ENCODE results near the gene PRLR. TPM values are rescaled to one million over a fixed set of nuclear protein-coding genes. Genes with fewer than 3 reads are reported as not detected.

Gene PRLR
- total RNA-seq, 4 donors from 2014 or later, result 0.98 to 4.0 (median 1.6) TPM

DNA sequence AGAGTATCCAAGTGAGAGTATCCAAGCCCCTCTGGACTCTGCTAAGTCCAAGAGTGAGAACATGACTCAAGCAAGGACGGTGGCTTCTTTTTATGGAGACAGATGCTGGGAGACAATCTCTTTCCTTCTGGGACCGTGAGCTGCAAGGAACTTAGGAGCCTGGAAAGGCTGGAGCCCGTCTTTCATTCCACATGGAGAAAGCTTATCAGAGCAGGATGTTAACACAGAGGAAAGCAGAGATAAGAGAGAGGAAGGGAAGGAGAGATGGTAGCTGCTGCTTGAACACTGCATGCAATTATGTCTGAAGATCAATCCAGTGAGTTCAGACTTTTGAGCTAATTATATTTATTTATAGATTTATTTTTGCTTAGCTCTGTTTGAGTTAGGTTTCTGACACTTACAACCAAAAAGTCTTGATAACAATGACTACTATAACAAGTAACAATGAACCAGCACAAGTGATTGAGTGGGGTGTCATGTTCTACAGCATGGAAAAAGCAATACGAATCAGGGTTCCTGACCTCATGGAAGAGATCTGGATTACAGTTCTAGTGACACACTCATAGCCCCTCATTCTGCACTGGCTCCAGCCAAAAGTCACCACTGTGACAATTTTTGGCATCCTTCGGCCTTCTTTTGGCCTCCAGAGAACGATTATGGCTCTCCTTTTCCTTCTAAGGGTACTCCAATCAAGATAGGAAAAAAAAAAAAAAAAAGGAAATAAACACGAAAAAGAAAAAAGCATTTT lies 71.5 kb downstream of the PRLR start:
- TF ChIP-seq, protein P1, sequence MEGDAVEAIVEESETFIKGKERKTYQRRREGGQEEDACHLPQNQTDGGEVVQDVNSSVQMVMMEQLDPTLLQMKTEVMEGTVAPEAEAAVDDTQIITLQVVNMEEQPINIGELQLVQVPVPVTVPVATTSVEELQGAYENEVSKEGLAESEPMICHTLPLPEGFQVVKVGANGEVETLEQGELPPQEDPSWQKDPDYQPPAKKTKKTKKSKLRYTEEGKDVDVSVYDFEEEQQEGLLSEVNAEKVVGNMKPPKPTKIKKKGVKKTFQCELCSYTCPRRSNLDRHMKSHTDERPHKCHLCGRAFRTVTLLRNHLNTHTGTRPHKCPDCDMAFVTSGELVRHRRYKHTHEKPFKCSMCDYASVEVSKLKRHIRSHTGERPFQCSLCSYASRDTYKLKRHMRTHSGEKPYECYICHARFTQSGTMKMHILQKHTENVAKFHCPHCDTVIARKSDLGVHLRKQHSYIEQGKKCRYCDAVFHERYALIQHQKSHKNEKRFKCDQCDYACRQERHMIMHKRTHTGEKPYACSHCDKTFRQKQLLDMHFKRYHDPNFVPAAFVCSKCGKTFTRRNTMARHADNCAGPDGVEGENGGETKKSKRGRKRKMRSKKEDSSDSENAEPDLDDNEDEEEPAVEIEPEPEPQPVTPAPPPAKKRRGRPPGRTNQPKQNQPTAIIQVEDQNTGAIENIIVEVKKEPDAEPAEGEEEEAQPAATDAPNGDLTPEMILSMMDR (IDR thresholded peaks at IDR 0.05; ENCODE audit: low read depth), result no peak

DNA sequence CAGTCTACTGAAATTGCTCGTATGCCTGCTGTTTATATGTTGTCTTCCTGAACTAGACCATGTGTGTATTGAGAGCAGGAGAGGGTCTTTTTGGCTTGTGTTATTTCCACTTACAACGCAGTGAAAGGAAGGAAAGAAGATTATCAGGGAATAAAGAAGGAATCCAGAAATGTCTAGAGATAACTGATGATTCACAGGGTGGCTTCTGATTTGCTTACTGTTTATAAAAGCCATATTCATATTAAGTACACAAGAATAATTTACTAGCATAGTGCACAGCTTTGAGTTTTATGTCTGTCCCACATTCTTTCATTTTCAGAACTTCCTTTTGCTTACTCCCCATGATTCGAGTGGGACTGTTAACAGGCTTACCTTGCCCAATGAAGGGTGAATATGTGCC lies 72.1 kb downstream of the PRLR start:
- TF ChIP-seq, protein P1 (IDR thresholded peaks at IDR 0.05; ENCODE audit: low read depth), result no peak

DNA sequence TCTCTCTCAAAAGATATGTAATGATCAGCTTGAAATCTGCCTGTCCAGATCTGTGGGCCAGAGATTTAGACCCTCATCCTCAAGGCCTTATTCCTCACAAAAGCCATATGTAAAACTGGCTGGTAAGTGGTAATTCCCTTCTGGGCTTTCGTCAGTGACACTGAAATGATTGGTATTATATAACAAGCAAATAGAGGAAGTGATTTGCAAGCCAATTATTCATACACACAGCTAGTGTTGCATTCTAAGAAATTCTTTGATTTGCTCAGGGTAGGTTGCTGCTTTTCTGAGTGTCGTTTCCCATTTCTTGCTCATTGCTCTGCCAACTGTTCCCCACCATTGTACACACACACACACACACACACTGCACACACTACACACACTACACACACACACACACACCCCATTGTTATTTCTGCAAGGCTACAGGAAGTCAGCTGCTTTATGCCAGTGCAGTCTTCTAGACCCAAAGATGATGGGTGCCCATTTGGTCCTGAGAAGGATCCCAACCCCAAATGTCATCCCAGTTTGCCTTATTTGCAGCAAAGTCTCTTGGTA lies 76.8 kb downstream of the PRLR start:
- TF ChIP-seq, protein P1 (IDR thresholded peaks at IDR 0.05; ENCODE audit: low read depth), result no peak

DNA sequence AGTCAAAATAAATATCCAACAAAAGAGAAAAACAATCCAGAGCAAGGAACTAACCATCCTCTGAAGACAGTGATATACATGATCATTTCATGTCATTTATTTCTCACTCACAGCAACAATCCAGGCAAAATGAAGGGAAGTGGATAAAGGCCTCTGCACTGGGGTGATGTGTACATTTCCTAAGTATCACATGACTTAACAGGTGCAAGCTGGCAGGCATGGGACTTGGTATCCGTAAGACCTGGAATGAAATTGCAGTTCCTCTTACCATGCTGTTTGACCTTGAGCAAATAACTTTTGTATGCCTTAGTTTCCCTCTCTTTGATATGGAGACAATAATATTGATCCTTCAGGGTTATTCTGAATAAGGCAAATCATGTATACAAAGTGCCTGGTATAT lies 77.6 kb downstream of the PRLR start:
- TF ChIP-seq, protein P1 (IDR thresholded peaks at IDR 0.05; ENCODE audit: low read depth), result no peak

DNA sequence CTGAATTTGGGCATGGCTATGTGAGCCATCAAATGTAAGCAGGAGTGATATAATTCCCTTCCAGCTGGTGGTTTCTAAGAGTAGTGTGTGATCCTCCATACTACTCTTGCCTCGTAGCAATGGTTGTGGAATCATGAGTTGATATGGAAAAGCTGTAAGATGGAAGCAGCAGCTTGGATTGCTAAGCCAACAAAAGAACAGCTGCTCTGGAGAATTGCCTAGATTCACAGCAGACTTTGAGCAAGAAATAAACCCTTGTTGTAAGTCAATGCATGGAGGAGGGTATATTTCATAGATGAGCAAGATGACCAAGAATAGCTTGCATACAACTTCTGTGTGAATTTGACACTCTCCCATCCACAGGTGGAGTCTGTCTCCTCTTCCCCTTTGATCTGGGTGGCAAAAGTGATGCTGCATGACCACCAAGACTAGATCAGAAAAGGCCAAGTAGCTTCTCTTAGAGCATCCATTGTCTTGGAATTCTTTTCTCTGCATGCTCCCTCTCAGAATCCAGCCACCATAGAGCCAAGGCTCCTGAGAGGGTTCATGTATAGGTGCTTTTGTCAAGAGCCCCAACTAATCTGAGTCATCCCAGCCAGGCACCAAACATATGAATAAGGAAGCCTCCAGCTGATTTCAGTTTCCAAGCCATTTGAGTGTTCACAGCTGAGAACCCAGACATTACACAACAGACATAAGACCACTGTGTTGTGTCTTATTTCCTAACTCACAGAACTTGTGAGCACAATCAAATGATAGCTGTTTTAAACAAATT lies 79.0 kb downstream of the PRLR start:
- TF ChIP-seq, protein P1 (IDR thresholded peaks at IDR 0.05; ENCODE audit: low read depth), result no peak

DNA sequence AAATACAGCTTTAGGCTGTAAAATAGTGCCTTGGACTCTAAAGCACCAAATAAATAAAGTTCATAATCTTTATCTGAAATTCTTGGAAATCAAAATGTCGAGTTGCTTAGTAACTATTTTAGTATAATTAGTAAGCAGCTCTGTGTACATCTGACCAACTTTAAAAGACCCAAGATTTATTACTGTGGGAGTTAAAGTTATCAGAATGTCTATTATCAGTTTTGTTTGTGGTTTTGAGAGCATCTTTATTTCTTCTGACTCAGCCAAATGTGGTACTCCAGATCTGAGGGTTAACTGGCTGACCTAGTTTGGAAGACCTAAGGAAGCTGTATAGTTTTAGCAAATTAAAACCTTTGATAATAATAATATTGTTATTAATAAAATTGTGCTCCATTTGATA lies 81.2 kb downstream of the PRLR start:
- TF ChIP-seq, protein P1 (IDR thresholded peaks at IDR 0.05; ENCODE audit: low read depth), result no peak

DNA sequence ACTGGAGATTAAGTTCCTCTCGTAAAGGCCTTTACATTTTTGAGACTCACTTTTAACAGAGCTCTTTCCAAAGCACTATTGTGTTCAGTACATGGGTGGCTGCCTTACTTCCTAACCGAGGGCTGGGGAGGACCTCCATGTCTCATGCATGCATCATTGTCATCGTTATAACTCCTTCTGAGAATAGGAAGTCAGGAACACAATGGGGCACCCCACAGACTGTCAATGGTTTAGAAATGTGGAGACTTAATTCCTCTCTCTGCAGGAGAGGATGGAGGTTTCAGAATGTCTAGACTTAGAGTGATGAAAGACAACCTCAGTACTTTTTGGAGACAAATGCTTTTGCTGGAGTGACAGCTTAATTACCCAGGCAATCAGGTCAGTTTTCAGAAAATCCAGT lies 83.9 kb downstream of the PRLR start:
- TF ChIP-seq, protein P1 (IDR thresholded peaks at IDR 0.05; ENCODE audit: low read depth), result no peak
